Measurements from ENCODE around the gene DHH.
A peak's percentile ranks its signal among the peaks of the same experiment; 100 is the strongest.

Gene DHH

GRCh38 chr12:49088932-49089330, 5.7 kb downstream of the DHH start (continued):
- TF ChIP-seq, protein P1, sequence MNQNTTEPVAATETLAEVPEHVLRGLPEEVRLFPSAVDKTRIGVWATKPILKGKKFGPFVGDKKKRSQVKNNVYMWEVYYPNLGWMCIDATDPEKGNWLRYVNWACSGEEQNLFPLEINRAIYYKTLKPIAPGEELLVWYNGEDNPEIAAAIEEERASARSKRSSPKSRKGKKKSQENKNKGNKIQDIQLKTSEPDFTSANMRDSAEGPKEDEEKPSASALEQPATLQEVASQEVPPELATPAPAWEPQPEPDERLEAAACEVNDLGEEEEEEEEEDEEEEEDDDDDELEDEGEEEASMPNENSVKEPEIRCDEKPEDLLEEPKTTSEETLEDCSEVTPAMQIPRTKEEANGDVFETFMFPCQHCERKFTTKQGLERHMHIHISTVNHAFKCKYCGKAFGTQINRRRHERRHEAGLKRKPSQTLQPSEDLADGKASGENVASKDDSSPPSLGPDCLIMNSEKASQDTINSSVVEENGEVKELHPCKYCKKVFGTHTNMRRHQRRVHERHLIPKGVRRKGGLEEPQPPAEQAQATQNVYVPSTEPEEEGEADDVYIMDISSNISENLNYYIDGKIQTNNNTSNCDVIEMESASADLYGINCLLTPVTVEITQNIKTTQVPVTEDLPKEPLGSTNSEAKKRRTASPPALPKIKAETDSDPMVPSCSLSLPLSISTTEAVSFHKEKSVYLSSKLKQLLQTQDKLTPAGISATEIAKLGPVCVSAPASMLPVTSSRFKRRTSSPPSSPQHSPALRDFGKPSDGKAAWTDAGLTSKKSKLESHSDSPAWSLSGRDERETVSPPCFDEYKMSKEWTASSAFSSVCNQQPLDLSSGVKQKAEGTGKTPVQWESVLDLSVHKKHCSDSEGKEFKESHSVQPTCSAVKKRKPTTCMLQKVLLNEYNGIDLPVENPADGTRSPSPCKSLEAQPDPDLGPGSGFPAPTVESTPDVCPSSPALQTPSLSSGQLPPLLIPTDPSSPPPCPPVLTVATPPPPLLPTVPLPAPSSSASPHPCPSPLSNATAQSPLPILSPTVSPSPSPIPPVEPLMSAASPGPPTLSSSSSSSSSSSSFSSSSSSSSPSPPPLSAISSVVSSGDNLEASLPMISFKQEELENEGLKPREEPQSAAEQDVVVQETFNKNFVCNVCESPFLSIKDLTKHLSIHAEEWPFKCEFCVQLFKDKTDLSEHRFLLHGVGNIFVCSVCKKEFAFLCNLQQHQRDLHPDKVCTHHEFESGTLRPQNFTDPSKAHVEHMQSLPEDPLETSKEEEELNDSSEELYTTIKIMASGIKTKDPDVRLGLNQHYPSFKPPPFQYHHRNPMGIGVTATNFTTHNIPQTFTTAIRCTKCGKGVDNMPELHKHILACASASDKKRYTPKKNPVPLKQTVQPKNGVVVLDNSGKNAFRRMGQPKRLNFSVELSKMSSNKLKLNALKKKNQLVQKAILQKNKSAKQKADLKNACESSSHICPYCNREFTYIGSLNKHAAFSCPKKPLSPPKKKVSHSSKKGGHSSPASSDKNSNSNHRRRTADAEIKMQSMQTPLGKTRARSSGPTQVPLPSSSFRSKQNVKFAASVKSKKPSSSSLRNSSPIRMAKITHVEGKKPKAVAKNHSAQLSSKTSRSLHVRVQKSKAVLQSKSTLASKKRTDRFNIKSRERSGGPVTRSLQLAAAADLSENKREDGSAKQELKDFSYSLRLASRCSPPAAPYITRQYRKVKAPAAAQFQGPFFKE (tag by site-specific recombination; IDR thresholded peaks at IDR 0.05; ENCODE audit: borderline replicate concordance), result no peak
- TF ChIP-seq ZNF114 (tag by site-specific recombination; IDR thresholded peaks at IDR 0.05) (no peak), MEIS1 (CRISPR knock-in tag; IDR thresholded peaks at IDR 0.05; ENCODE audit: borderline replicate concordance) (no peak), ZNF239 (tag by site-specific recombination; IDR thresholded peaks at IDR 0.05) (no peak), ZNF391 (tag by site-specific recombination; IDR thresholded peaks at IDR 0.05; ENCODE audit: borderline replicate concordance, low read depth) (no peak), ZBTB26 (tag by site-specific recombination; optimal IDR thresholded peaks at IDR 0.05) (no peak), ZNF501 (tag by site-specific recombination; IDR thresholded peaks at IDR 0.05) (no peak), ZNF266 (tag by site-specific recombination; IDR thresholded peaks at IDR 0.05; ENCODE audit: low read depth) (no peak), ZBTB21 (tag by site-specific recombination; IDR thresholded peaks at IDR 0.05) (no peak), ZNF157 (tag by site-specific recombination; IDR thresholded peaks at IDR 0.05) (no peak), ZNF544 (tag by site-specific recombination; IDR thresholded peaks at IDR 0.05) (no peak), SALL2 (tag by site-specific recombination; IDR thresholded peaks at IDR 0.05; ENCODE audit: borderline replicate concordance) (no peak), ZNF48 (tag by site-specific recombination; IDR thresholded peaks at IDR 0.05) (no peak)
- TF ChIP-seq, protein P2, sequence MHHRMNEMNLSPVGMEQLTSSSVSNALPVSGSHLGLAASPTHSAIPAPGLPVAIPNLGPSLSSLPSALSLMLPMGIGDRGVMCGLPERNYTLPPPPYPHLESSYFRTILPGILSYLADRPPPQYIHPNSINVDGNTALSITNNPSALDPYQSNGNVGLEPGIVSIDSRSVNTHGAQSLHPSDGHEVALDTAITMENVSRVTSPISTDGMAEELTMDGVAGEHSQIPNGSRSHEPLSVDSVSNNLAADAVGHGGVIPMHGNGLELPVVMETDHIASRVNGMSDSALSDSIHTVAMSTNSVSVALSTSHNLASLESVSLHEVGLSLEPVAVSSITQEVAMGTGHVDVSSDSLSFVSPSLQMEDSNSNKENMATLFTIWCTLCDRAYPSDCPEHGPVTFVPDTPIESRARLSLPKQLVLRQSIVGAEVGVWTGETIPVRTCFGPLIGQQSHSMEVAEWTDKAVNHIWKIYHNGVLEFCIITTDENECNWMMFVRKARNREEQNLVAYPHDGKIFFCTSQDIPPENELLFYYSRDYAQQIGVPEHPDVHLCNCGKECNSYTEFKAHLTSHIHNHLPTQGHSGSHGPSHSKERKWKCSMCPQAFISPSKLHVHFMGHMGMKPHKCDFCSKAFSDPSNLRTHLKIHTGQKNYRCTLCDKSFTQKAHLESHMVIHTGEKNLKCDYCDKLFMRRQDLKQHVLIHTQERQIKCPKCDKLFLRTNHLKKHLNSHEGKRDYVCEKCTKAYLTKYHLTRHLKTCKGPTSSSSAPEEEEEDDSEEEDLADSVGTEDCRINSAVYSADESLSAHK (tag by site-specific recombination; IDR thresholded peaks at IDR 0.05), result no peak

DNA sequence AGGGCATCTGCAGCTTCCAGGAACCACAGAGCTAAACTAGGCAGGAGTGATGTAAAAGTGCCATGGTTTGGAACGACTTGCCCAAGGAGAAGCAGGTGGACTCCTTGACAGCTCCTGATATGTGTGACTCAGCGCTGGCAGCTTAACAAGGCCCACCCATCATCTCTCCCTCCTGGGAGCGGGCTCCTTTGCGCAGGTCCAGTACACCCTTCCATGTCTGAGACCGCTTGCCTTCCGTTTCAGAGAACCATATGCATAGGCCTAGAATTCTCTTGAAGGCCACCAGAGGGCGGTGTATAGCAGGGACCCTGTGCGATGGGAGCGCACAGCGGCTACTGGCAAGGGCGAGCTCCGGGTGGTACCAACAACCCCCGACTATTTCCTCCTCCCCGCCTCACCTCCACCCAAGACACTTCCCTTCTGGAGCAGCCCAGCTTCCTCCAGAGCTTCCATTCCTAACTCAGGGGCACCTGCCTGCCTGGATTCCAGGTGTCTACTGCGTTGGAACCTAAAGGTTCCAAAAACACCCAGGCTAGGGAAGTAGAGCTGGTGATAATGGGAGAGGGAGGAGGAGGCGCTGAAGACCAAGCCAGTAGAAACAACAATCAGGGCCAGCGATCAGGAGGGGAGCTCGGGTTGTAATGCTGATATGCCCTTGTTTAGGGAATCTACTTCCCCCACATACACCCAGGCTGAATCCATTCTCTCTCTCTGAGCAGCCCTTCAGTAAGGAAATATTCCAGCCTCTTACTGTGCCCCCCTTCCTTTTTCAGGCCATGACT, 6.3 kb downstream of the DHH start:
- no peak overlapping the region for H3K27ac ChIP-seq (ENCODE audit: extremely low read depth, low read depth, low read length)
- ChIA-PET POLR2A (interaction anchor here (0.5 to 2.2 kb wide), 12 partner anchors 10 to 177 kb away, joined by 3 to 31 read pairs (median 4); partner anchors contain the start of genes LMBR1L, RHEBL1, TUBA1A and TUBA1B), CTCF (interaction anchor here (0.6 to 6.2 kb wide), 54 partner anchors 9 to 867 kb away, joined by 3 to 131 read pairs (median 4); partner anchors contain the start of genes LMBR1L, PRPH, RHEBL1 and TUBA1B)
- no peaks in the 10 kb centered on the region for H3K4me1 ChIP-seq (ENCODE audit: control insufficient read depth, insufficient read depth, low read length)
- H3K9me3 ChIP-seq (ENCODE audit: control insufficient read depth, insufficient read depth, low read depth, low read length), result no peaks in the 10 kb centered on the region
- H3K36me3 ChIP-seq (ENCODE audit: control insufficient read depth in 2 of 2, insufficient read depth in 1 of 2, low read length in 2 of 2), result no peaks in the 10 kb centered on the region
- peak overlapping the region; percentile 25 for H3K4me3 ChIP-seq (ENCODE audit: low read depth, low read length)
- TF ChIP-seq ZNF362 (tag by site-specific recombination; IDR thresholded peaks at IDR 0.05), result no peak
- TF ChIP-seq, protein P3, sequence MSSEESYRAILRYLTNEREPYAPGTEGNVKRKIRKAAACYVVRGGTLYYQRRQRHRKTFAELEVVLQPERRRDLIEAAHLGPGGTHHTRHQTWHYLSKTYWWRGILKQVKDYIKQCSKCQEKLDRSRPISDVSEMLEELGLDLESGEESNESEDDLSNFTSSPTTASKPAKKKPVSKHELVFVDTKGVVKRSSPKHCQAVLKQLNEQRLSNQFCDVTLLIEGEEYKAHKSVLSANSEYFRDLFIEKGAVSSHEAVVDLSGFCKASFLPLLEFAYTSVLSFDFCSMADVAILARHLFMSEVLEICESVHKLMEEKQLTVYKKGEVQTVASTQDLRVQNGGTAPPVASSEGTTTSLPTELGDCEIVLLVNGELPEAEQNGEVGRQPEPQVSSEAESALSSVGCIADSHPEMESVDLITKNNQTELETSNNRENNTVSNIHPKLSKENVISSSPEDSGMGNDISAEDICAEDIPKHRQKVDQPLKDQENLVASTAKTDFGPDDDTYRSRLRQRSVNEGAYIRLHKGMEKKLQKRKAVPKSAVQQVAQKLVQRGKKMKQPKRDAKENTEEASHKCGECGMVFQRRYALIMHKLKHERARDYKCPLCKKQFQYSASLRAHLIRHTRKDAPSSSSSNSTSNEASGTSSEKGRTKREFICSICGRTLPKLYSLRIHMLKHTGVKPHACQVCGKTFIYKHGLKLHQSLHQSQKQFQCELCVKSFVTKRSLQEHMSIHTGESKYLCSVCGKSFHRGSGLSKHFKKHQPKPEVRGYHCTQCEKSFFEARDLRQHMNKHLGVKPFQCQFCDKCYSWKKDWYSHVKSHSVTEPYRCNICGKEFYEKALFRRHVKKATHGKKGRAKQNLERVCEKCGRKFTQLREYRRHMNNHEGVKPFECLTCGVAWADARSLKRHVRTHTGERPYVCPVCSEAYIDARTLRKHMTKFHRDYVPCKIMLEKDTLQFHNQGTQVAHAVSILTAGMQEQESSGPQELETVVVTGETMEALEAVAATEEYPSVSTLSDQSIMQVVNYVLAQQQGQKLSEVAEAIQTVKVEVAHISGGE (tag by site-specific recombination; conservative IDR thresholded peaks at IDR 0.05; ENCODE audit: low read depth), result peak; percentile 27; the same call in 1 of the 2 replicates
- TF ChIP-seq ZNF394 (tag by site-specific recombination; IDR thresholded peaks at IDR 0.05; ENCODE audit: borderline replicate concordance), result peak; percentile 45; the same call in 1 of the 2 replicates
- peak; percentile 68 for TF ChIP-seq ZNF341 (tag by site-specific recombination; IDR thresholded peaks at IDR 0.05; ENCODE audit: low read depth)
- TF ChIP-seq ZNF184 (tag by site-specific recombination; IDR thresholded peaks at IDR 0.05), result 0 out of 2 replicates have a peak, but pooled peaks have one; percentile 51
- TF ChIP-seq ZIC2 (tag by site-specific recombination; IDR thresholded peaks at IDR 0.05), result peak; percentile 75
- TF ChIP-seq ZNF248 (tag by site-specific recombination; IDR thresholded peaks at IDR 0.05), result no peak
